Limb (tissue), 2 donors: ENCODE measurements around the gene DEXI.
A peak's percentile ranks its signal among the peaks of the same experiment; 100 is the strongest.
"Not testable (repeated sequence)": the region's sequence is repeated elsewhere in the genome, so short reads cannot be mapped to it uniquely, and the experiment has no call there.

Experiments
- DNase-seq, 2 donors: peaks; one replicate each; pipeline ENCODE4 v3.0.0-alpha.2; 2016; ENCODE audit errors: extremely low spot score in 2 of 2

DEXI gene

GRCh38 chr16:10927497-10928112 lies 14.7 kb downstream of the DEXI start:
- DNase-seq = no peak

- no peak for DNase-seq
These were observed 15.4 kb downstream of the DEXI start for GRCh38 chr16:10926867-10927266.

GRCh38 chr16:10926094-10926493 lies 16.2 kb downstream of the DEXI start:
- no peak for DNase-seq

- DNase-seq = not testable (repeated sequence)
These were observed 17.0 kb downstream of the DEXI start for GRCh38 chr16:10925285-10925684.

GRCh38 chr16:10923650-10924214 lies 18.5 kb downstream of the DEXI start:
- no peak for DNase-seq

GRCh38 chr16:10923146-10923649 lies 19.1 kb downstream of the DEXI start:
- DNase-seq = no peak

GRCh38 chr16:10922328-10923145 lies 19.7 kb downstream of the DEXI start:
- no peak for DNase-seq

- DNase-seq = no peak
These were observed 20.5 kb downstream of the DEXI start for GRCh38 chr16:10921536-10922327.

GRCh38 chr16:10920726-10921427 lies 21.4 kb downstream of the DEXI start:
- no peak for DNase-seq

GRCh38 chr16:10919003-10919351 lies 23.3 kb downstream of the DEXI start:
- DNase-seq = no peak

GRCh38 chr16:10918294-10919002 lies 23.8 kb downstream of the DEXI start:
- DNase-seq = peak; percentile 83 to 92

GRCh38 chr16:10916534-10916933 lies 25.7 kb downstream of the DEXI start:
- no peak for DNase-seq

- no peak for DNase-seq
These were observed 31.0 kb downstream of the DEXI start for GRCh38 chr16:10911267-10911666.

GRCh38 chr16:10907757-10908045 lies 34.6 kb downstream of the DEXI start:
- no peak for DNase-seq

GRCh38 chr16:10906914-10907756 lies 35.1 kb downstream of the DEXI start:
- no peak for DNase-seq

GRCh38 chr16:10906482-10906881 lies 35.8 kb downstream of the DEXI start:
- no peak for DNase-seq

GRCh38 chr16:10902999-10903398 lies 39.3 kb downstream of the DEXI start:
- no peak for DNase-seq

- no peak for DNase-seq
These were observed 45.1 kb downstream of the DEXI start for GRCh38 chr16:10897134-10897533.

GRCh38 chr16:10896723-10897122 lies 45.5 kb downstream of the DEXI start:
- no peak for DNase-seq

GRCh38 chr16:10896165-10896564 lies 46.1 kb downstream of the DEXI start:
- no peak for DNase-seq
